MCF 10A (cell line): ENCODE results near the gene ARHGEF2. TPM values are rescaled to one million over a fixed set of nuclear protein-coding genes. Genes with fewer than 3 reads are reported as not detected.
A peak's percentile ranks its signal among the peaks of the same experiment; 100 is the strongest.

Experiments used
- BruUV-seq: library from RNA; stranded (reverse); fragments of 400-500 nt; replicated peaks from 2 replicates; lab custom pipeline; 2021; lab: Mats Ljungman, UMichigan
- CTCF ChIA-PET: fragments of 300-600 bp; sonication (Branson Sonifier 250); formaldehyde crosslinking; extraction: SDS; loops from one replicate; lab custom pipeline; 2021; ENCODE audit warnings: antibody characterized with exemption, inconsistent platforms; lab: Yijun Ruan, JAX
- POLR2A ChIA-PET: fragments of 300-600, 350-650 bp; sonication (Branson Sonifier 250); formaldehyde crosslinking; extraction: SDS; loops from one replicate; lab custom pipeline; 2020; ENCODE audit warnings: antibody characterized with exemption, inconsistent platforms; lab: Yijun Ruan, JAX
- DNase-seq: peaks from one replicate; pipeline ENCODE4 v3.0.0-alpha.2; 2018; ENCODE audit not compliant: unreplicated experiment
- H3K27ac Mint-ChIP-seq: one replicate; pipeline ENCODE4 v1.8.0; 2022; ENCODE audit warnings: mild to moderate bottlenecking, low read depth, mixed read lengths; ENCODE audit not compliant: unreplicated experiment
- H3K27me3 Mint-ChIP-seq: one replicate; pipeline ENCODE4 v1.8.0; 2022; ENCODE audit warnings: mixed read lengths; ENCODE audit not compliant: insufficient read depth, unreplicated experiment
- H3K36me3 Mint-ChIP-seq: one replicate; pipeline ENCODE4 v1.8.0; 2022; ENCODE audit warnings: mild to moderate bottlenecking, moderate library complexity, mixed read lengths; ENCODE audit not compliant: insufficient read depth, unreplicated experiment
- H3K4me1 Mint-ChIP-seq: one replicate; pipeline ENCODE4 v1.8.0; 2022; ENCODE audit warnings: mixed read lengths; ENCODE audit not compliant: insufficient read depth, unreplicated experiment
- H3K4me3 Mint-ChIP-seq: one replicate; pipeline ENCODE4 v1.8.0; 2022; ENCODE audit warnings: mild to moderate bottlenecking, moderate library complexity, mixed read lengths; ENCODE audit not compliant: unreplicated experiment
- H3K9me3 Mint-ChIP-seq: one replicate; pipeline ENCODE4 v1.8.0; 2022; ENCODE audit warnings: mixed read lengths; ENCODE audit not compliant: unreplicated experiment
- intact Hi-C: fragments of 100-400 bp; cut with micrococcal nuclease; formaldehyde crosslinking; loops from 2 replicates; pipeline ENCODE4 v1.14.1; 2022
- total RNA-seq: library from RNA; stranded (reverse); gene quantifications from 2 replicates; pipeline ENCODE4 v1.2.3, GENCODE V29; 2022
- TF ChIP-seq, protein P1 (sequence below): fragments of 200-600 bp; IDR thresholded peaks from one replicate; pipeline ENCODE4 v1.8.0; 2022; ENCODE audit warnings: antibody characterized with exemption, mild to moderate bottlenecking; ENCODE audit not compliant: unreplicated experiment

ARHGEF2 gene
- total RNA-seq, 1 experiment from 2014 or later: 498 TPM

DNA sequence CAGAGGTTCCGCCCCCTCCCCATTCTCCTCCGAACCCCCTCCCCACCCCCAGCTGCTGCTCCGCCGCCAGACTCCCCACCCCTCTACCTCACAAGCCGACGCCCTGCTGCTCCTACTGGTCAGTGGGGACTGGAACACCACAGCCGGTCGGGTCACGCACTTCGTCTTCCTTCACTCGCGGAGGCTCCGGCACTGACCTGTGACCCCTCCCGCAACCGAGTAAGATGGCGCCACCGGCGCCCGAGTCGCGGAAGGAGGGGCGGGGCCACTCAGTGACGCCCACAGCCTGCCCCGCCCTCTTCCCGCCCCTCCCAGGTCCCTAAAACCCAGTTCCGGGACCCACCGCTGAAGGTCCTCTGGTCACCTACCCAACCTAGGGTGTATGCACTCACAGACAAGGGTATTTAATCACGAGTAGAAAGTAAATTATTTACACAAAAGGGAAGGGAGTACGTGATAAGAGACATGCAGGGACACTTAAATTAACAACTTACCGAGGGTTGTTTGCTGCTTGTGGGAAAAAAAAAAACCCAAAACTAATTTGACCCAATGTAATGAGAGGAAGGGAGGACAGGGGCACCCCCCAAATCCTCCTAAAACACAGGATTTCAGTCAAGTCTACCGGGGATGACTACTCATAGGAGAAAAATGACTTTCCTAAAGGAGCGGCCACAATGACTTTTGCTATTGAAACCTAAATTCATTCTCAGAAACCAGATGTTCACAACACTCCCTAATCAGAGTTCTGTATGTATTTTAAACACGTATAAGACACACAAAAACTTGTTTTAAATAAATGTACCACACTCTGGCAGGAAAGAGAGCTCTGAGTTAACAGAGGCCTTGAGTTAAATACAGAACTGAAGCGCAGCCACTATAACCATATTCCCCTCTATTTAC is 66.9 kb downstream of the ARHGEF2 start, which contains the start of gene RIT1:
Gene RIT1 (minus strand): TSS at position 194 of the 900 bp plus-strand sequence. CDS start 588 bp downstream, outside the sequence.
- TF ChIP-seq, protein P1, sequence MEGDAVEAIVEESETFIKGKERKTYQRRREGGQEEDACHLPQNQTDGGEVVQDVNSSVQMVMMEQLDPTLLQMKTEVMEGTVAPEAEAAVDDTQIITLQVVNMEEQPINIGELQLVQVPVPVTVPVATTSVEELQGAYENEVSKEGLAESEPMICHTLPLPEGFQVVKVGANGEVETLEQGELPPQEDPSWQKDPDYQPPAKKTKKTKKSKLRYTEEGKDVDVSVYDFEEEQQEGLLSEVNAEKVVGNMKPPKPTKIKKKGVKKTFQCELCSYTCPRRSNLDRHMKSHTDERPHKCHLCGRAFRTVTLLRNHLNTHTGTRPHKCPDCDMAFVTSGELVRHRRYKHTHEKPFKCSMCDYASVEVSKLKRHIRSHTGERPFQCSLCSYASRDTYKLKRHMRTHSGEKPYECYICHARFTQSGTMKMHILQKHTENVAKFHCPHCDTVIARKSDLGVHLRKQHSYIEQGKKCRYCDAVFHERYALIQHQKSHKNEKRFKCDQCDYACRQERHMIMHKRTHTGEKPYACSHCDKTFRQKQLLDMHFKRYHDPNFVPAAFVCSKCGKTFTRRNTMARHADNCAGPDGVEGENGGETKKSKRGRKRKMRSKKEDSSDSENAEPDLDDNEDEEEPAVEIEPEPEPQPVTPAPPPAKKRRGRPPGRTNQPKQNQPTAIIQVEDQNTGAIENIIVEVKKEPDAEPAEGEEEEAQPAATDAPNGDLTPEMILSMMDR: no peak
- DNase-seq: peak; percentile 88
- H3K27me3 Mint-ChIP-seq: no peaks in the 10 kb centered on the region
- POLR2A ChIA-PET: interaction anchor here (0.9 to 15.2 kb wide), 10 partner anchors 10 to 67 kb away, joined by 3 to 203 read pairs (median 4); partner anchors contain the start of genes ARHGEF2, GON4L and KHDC4
- H3K9me3 Mint-ChIP-seq: no peaks in the 10 kb centered on the region
- intact Hi-C loops: loop anchor here (5.0 kb wide), 1 partner anchor 54 kb away; the partner anchor contains the start of genes GON4L and SYT11
- H3K36me3 Mint-ChIP-seq: peaks cover 38% of the 10 kb centered on the region
- peak within 1 kb of the TSS; percentile 87 for H3K4me3 Mint-ChIP-seq
- peaks cover 20% of the 10 kb centered on the region for H3K4me1 Mint-ChIP-seq
- H3K27ac Mint-ChIP-seq: peak within 1 kb of the TSS; percentile 96
- BruUV-seq: no TSS peak
- CTCF ChIA-PET: interaction anchor here (0.6 to 1.2 kb wide), 4 partner anchors 16 to 217 kb away, joined by 3 to 5 read pairs (median 3); partner anchors contain the start of gene ARHGEF2

DNA sequence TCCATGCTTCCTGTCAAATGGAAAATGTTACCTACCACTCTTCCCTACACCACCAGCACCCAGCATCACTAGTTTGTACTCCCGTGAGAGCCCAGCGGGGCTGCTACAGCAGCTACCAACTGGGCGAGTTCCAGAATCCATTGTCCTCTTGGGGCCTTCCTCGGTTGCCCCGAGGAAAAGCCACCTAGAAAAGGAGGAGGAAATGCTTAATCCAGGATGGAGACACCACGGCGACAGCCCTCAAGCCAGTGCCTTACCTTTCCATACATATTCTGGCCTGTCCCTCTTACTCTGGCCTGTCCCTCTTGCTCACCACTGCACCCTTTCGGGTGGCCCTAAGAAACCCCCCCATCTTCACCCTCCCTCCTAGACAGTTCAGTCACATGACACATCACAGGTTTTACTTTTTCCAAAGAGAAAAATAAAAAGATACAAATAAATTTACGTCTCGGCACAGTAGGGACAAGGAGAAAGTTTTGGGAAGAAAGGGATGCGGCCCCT is 67.7 kb downstream of the ARHGEF2 start:
- Mint-ChIP-seq H3K27ac (peak overlapping the region; percentile 96), H3K4me3 (peak overlapping the region; percentile 87), H3K27me3 (no peaks in the 10 kb centered on the region), H3K36me3 (peaks cover 46% of the 10 kb centered on the region), H3K4me1 (peaks cover 20% of the 10 kb centered on the region), H3K9me3 (no peaks in the 10 kb centered on the region)
- BruUV-seq: TSS peak; percentile 36
- TF ChIP-seq, protein P1: no peak
- intact Hi-C loops: loop anchor here (5.0 kb wide), 1 partner anchor 53 kb away; the partner anchor contains the start of genes GON4L and SYT11
- ChIA-PET CTCF (interaction anchor here (0.7 to 1.0 kb wide), 3 partner anchors 12 to 79 kb away, joined by 3 read pairs; no protein-coding TSS in a partner anchor), POLR2A (interaction anchor here (0.9 to 15.2 kb wide), 6 partner anchors 9 to 38 kb away, joined by 3 to 203 read pairs (median 4); partner anchors contain the start of gene KHDC4)
- peak; percentile 35 for DNase-seq

DNA sequence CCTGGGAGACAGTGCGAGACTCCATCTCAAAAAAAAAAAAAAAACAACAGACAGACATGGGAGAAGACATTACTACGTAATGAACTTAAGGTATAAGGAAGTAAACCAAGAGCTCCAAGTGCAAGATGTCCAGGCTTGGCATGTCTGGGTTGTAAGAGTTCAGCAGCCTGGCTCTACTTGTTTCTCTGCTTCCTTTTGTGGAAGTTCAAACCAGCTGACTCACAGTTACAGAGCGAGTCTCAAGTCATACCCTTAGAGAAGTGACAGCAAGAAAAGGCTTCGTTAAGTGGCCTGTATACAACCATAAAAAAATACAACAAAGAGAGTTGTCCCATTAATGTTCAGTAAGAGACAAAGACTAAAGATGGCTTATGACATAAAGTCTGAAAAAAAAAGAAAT is 68.5 kb downstream of the ARHGEF2 start:
- Mint-ChIP-seq H3K4me3 (peak overlapping the region; percentile 87), H3K36me3 (peaks cover 53% of the 10 kb centered on the region), H3K9me3 (no peaks in the 10 kb centered on the region), H3K27ac (peak overlapping the region; percentile 96), H3K27me3 (no peaks in the 10 kb centered on the region), H3K4me1 (peaks cover 20% of the 10 kb centered on the region)
- intact Hi-C loops: loop anchor here (5.0 kb wide), 1 partner anchor 53 kb away; the partner anchor contains the start of genes GON4L and SYT11
- TF ChIP-seq, protein P1: no peak
- no peak for DNase-seq
- ChIA-PET CTCF (interaction anchor here (0.5 to 1.0 kb wide), 5 partner anchors 11 to 159 kb away, joined by 3 to 4 read pairs (median 3); no protein-coding TSS in a partner anchor), POLR2A (interaction anchor here (0.6 to 15.2 kb wide), 8 partner anchors 8 to 107 kb away, joined by 3 to 203 read pairs (median 4); partner anchors contain the start of gene KHDC4)
- no TSS peak for BruUV-seq
